Neuronal stem cell (in vitro differentiated cells): Measurements from ENCODE around the gene CELF4.
A peak's percentile ranks its signal among the peaks of the same experiment; 100 is the strongest.

ENCODE experiments used
- DNase-seq: peaks from one replicate; pipeline ENCODE4 v3.0.0-alpha.2; 2013; ENCODE audit warnings: low spot score
- H2AFZ ChIP-seq: one replicate; pipeline ENCODE4 v1.6.1; 2013; ENCODE audit warnings: mild to moderate bottlenecking, low read length, inconsistent platforms
- H2AK5ac ChIP-seq: 2 replicates; pipeline ENCODE4 v1.6.1; 2013; ENCODE audit warnings: low read depth, mild to moderate bottlenecking, inconsistent platforms, low read length, moderate library complexity, mixed read lengths
- H2BK120ac ChIP-seq: 2 replicates; pipeline ENCODE4 v1.6.1; 2013; ENCODE audit warnings: low read depth, mild to moderate bottlenecking, inconsistent platforms, low read length, moderate library complexity, mixed read lengths
- H2BK12ac ChIP-seq: one replicate; pipeline ENCODE4 v1.6.1; 2013; ENCODE audit warnings: low read length, inconsistent platforms
- H2BK15ac ChIP-seq: 2 replicates; pipeline ENCODE4 v1.6.1; 2013; ENCODE audit warnings: mild to moderate bottlenecking, low read length, inconsistent platforms, mixed read lengths
- H2BK5ac ChIP-seq: one replicate; pipeline ENCODE4 v1.6.1; 2013; ENCODE audit warnings: inconsistent platforms, mild to moderate bottlenecking, low read length, moderate library complexity
- H3K14ac ChIP-seq: one replicate; pipeline ENCODE4 v1.6.1; 2013; ENCODE audit warnings: low read length, inconsistent platforms
- H3K18ac ChIP-seq: 2 replicates; pipeline ENCODE4 v1.6.1; 2013; ENCODE audit warnings: low read length, inconsistent platforms
- H3K23ac ChIP-seq: 2 replicates; pipeline ENCODE4 v1.6.1; 2013; ENCODE audit warnings: low read depth, mild to moderate bottlenecking, mixed read lengths, low read length, inconsistent platforms; ENCODE audit not compliant: poor library complexity
- H3K27ac ChIP-seq: replicated peaks from 3 replicates; pipeline ENCODE4 v1.5.1; 2013; ENCODE audit warnings: low read length, inconsistent platforms
- H3K27me3 ChIP-seq, 3 experiments: 2 replicates each; pipeline ENCODE4 v1.6.1; 2013; ENCODE audit warnings: low read length in 3 of 3, mild to moderate bottlenecking in 2 of 3, inconsistent platforms in 1 of 3, low read depth in 1 of 3, mixed read lengths in 1 of 3, moderate library complexity in 1 of 3; ENCODE audit not compliant: control insufficient read depth in 3 of 3, insufficient read depth in 3 of 3
- H3K36me3 ChIP-seq, 2 donors: replicated peaks in 1 of 2; 2 replicates each; pipeline ENCODE4 v1.6.1; 2013; ENCODE audit warnings: low read length in 2 of 2; ENCODE audit not compliant: control insufficient read depth in 2 of 2, insufficient read depth in 2 of 2
- H3K4ac ChIP-seq: 2 replicates; pipeline ENCODE4 v1.6.1; 2013; ENCODE audit warnings: inconsistent platforms, mild to moderate bottlenecking, low read length, moderate library complexity
- H3K4me1 ChIP-seq, 2 donors: 1 replicate in 1 of 2; 2 replicates in 1 of 2; pipeline ENCODE4 v1.6.1; 2013; ENCODE audit warnings: low read length in 2 of 2, low read depth in 1 of 2; ENCODE audit not compliant: control insufficient read depth in 2 of 2, insufficient read depth in 1 of 2
- H3K4me2 ChIP-seq: one replicate; pipeline ENCODE4 v1.6.1; 2013; ENCODE audit warnings: mild to moderate bottlenecking, low read length, inconsistent platforms; ENCODE audit not compliant: insufficient read depth, poor library complexity, severe bottlenecking
- H3K4me3 ChIP-seq, 2 donors: 2 replicates each; pipeline ENCODE4 v1.5.1; 2013; ENCODE audit warnings: low read length in 2 of 2, mild to moderate bottlenecking in 2 of 2, inconsistent platforms in 1 of 2, moderate library complexity in 1 of 2
- H3K79me1 ChIP-seq: one replicate; pipeline ENCODE4 v1.6.1; 2013; ENCODE audit warnings: low read depth, mild to moderate bottlenecking, inconsistent platforms, low read length, moderate library complexity
- H3K9ac ChIP-seq: one replicate; pipeline ENCODE4 v1.6.1; 2013; ENCODE audit warnings: mild to moderate bottlenecking, low read depth, low read length, inconsistent platforms; ENCODE audit not compliant: poor library complexity
- H3K9me3 ChIP-seq, 2 donors: replicated peaks in 1 of 2; 2 replicates each; pipeline versions ENCODE3 to v1.6.1; 2013; ENCODE audit warnings: low read length in 2 of 2, mild to moderate bottlenecking in 2 of 2, inconsistent platforms in 1 of 2, low read depth in 1 of 2, mixed read lengths in 1 of 2, moderate library complexity in 1 of 2; ENCODE audit not compliant: control insufficient read depth in 2 of 2, insufficient read depth in 1 of 2
- H4K8ac ChIP-seq: one replicate; pipeline ENCODE4 v1.6.1; 2013; ENCODE audit warnings: low read depth, mild to moderate bottlenecking, inconsistent platforms, low read length, moderate library complexity
- H4K91ac ChIP-seq: one replicate; pipeline ENCODE4 v1.6.1; 2013; ENCODE audit warnings: low read length, low read depth, mild to moderate bottlenecking, inconsistent platforms; ENCODE audit not compliant: poor library complexity
- WGBS, 2 donors: extraction: QIAGEN DNeasy Blood & Tissue Kit; methylation state at CpG; one replicate each; pipeline ENCODE4 v1.1.7; 2013; ENCODE audit warnings: missing lambda C conversion rate in 2 of 2, mixed read lengths in 1 of 2; ENCODE audit not compliant: insufficient read length in 2 of 2, insufficient replicate concordance in 1 of 2; ENCODE audit errors: extremely low coverage in 2 of 2; 5-methylcytosine and 5-hydroxymethylcytosine counted together

CELF4 gene

DNA sequence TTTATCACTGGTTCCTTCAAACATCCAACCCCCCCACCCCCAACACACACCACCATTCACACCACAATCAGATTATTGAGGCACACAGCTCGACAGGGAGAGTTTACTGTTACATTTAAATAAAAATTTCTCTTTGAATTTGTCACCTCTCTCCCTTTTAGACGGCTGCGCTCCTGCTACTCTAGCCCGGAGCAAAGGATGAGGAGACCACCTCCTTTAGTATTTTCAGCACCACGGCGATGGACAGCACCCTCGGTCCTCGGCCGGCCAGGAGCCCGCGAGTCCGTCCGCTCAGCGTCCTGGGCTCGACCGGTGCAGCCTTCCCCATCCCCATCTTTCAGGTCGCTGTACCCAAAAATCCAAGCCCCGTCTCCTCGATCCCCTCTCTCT is 892 bp downstream of the CELF4 start:
- Histone ChIP-seq H3K9me3 (no peaks in the 10 kb centered on the region), H2AK5ac (no peak overlapping the region), H3K4me3 (peak overlapping the region in 1 of 2 donors; percentile 81), H3K14ac (no peak overlapping the region), H3K23ac (no peak overlapping the region), H2AFZ (peak overlapping the region; percentile 46), H3K36me3 (no peaks in the 10 kb centered on the region), H3K4ac (no peak overlapping the region), H2BK120ac (no peak overlapping the region), H3K9ac (no peak overlapping the region), H2BK12ac (no peak overlapping the region), H3K18ac (no peak overlapping the region), H2BK5ac (no peak overlapping the region), H3K4me2 (peak overlapping the region; percentile 91), H3K27me3 (peaks cover 7 to 69% (median 52%) of the 10 kb centered on the region in 3 experiments), H3K27ac (no peak overlapping the region), H2BK15ac (no peak overlapping the region), H4K91ac (no peak overlapping the region), H4K8ac (no peak overlapping the region), H3K79me1 (no peaks in the 10 kb centered on the region), H3K4me1 (no peaks in the 10 kb centered on the region)
- no CpG with 5 or more reads among the region's 19 CpGs for WGBS, 2 donors
- peak; percentile 84 for DNase-seq

DNA sequence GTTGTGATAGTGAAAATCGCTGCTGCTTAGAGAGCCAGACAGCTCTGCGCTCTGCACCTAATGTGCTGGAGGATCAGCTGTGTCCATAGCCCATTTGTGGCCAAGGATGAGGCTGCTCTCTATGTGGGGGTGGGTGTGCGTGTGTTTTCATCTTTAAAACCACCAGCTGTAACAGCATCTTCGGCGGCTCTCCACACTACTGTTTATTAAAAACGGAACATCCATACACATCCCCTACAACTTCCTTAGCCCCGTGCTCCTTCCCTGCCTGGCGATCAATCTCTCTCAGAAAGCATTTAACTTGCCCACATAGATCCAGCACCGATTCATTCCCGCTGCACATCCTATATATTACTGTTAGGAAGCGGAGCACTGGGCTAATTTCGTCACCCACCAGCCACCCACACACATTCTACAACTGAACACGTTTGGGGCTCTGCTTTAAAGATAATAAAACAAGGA is 1.6 kb downstream of the CELF4 start:
- no peak overlapping the region for H4K8ac ChIP-seq
- H3K18ac ChIP-seq, result no peak overlapping the region
- no peak overlapping the region for H2BK15ac ChIP-seq
- H3K79me1 ChIP-seq, result no peaks in the 10 kb centered on the region
- no peak overlapping the region for H3K23ac ChIP-seq
- H3K4me3 ChIP-seq, result no peak overlapping the region
- H3K9me3 ChIP-seq, result no peaks in the 10 kb centered on the region
- no CpG with 5 or more reads among the region's 13 CpGs for WGBS, 2 donors
- no peak overlapping the region for H3K4me2 ChIP-seq
- H3K4me1 ChIP-seq, result no peaks in the 10 kb centered on the region
- H3K4ac ChIP-seq, result no peak overlapping the region
- no peak for DNase-seq
- no peak overlapping the region for H2AK5ac ChIP-seq
- no peak overlapping the region for H2BK12ac ChIP-seq
- H2BK5ac ChIP-seq, result no peak overlapping the region
- no peak overlapping the region for H4K91ac ChIP-seq
- H3K9ac ChIP-seq, result no peak overlapping the region
- no peak overlapping the region for H3K14ac ChIP-seq
- no peak overlapping the region for H2AFZ ChIP-seq
- peaks cover 7 to 61% (median 46%) of the 10 kb centered on the region in 3 experiments for H3K27me3 ChIP-seq
- no peaks in the 10 kb centered on the region for H3K36me3 ChIP-seq
- H2BK120ac ChIP-seq, result no peak overlapping the region
- H3K27ac ChIP-seq, result no peak overlapping the region

DNA sequence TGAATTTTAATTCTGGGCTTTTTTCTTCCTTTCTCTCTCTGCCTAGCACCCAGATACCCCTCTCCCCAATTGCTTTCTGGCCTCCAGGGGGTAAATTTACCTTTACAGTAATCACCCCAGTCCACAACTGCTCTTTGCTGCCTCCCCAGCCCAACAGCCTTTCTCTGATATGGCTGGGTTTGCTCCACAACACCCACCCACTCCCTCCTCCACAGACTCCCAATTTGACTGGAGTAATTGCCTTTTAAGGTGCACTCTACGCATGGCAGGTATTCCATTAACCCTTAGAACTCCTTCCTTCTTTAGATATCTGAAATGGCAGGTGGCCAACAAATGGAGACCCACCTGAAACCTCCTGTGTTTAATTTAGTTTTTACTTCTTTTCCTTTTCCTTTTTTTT is 3.6 kb downstream of the CELF4 start:
- WGBS, 2 donors, result no CpG with 5 or more reads among the region's 1 CpG

DNA sequence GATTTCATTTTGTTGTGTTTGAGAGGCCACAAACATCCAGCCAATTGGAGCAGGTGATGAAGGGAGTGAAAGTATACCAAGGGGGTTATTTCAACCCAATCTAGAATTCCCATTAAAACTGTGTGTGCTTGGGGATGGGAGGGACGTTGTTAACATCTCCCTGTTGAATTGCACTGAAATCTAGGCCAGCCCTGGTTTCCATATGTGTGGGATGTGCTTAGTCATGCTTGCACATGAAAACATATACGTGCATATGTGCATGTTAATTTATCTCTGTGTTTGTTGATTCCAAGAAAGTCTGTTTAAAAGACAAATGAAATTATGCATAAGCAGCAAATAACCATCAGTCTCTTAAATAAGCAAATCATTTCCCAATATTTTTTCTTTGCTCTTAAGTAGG is 5.6 kb downstream of the CELF4 start:
- H2BK15ac ChIP-seq, result no peak overlapping the region
- H3K9me3 ChIP-seq, result no peaks in the 10 kb centered on the region
- H3K4ac ChIP-seq, result no peak overlapping the region
- H3K4me3 ChIP-seq, result no peak overlapping the region
- H4K91ac ChIP-seq, result no peak overlapping the region
- no peak overlapping the region for H3K14ac ChIP-seq
- no peak overlapping the region for H2AFZ ChIP-seq
- H3K4me2 ChIP-seq, result no peak overlapping the region
- H2BK120ac ChIP-seq, result no peak overlapping the region
- H3K23ac ChIP-seq, result no peak overlapping the region
- no peak overlapping the region for H3K27ac ChIP-seq
- no peaks in the 10 kb centered on the region for H3K36me3 ChIP-seq
- H2AK5ac ChIP-seq, result no peak overlapping the region
- H2BK12ac ChIP-seq, result no peak overlapping the region
- no peak overlapping the region for H2BK5ac ChIP-seq
- no peak overlapping the region for H4K8ac ChIP-seq
- H3K79me1 ChIP-seq, result no peaks in the 10 kb centered on the region
- DNase-seq, result no peak
- H3K9ac ChIP-seq, result no peak overlapping the region
- H3K27me3 ChIP-seq, result peaks cover 0 to 29% (median 13%) of the 10 kb centered on the region in 3 experiments
- peaks cover 0 to 2% of the 10 kb centered on the region in 2 donors for H3K4me1 ChIP-seq
- no peak overlapping the region for H3K18ac ChIP-seq
- no CpG with 5 or more reads among the region's 2 CpGs for WGBS, 2 donors

More for the DNA sequence above, 3.6 kb downstream of the CELF4 start:
- Histone ChIP-seq H3K4ac (no peak overlapping the region), H3K14ac (no peak overlapping the region), H2BK12ac (no peak overlapping the region), H3K79me1 (no peaks in the 10 kb centered on the region), H3K4me3 (no peak overlapping the region), H3K36me3 (no peaks in the 10 kb centered on the region), H3K9ac (no peak overlapping the region), H2AK5ac (no peak overlapping the region), H3K9me3 (no peaks in the 10 kb centered on the region), H3K23ac (no peak overlapping the region), H2BK120ac (no peak overlapping the region), H3K4me1 (peaks cover 0 to 2% of the 10 kb centered on the region in 2 donors), H3K4me2 (no peak overlapping the region), H2BK15ac (no peak overlapping the region), H3K18ac (no peak overlapping the region), H4K8ac (no peak overlapping the region), H3K27ac (no peak overlapping the region), H3K27me3 (peaks cover 0 to 43% (median 27%) of the 10 kb centered on the region in 3 experiments), H4K91ac (no peak overlapping the region), H2AFZ (no peak overlapping the region), H2BK5ac (no peak overlapping the region)
- no peak for DNase-seq
